Cardiac ventricle fibroblast (primary cell): Measurements from ENCODE around the gene UTF1. TPM values are rescaled to one million over a fixed set of nuclear protein-coding genes. Genes with fewer than 3 reads are reported as not detected.

Experiments
- total RNA-seq: library from RNA; depleted of rRNA; stranded (reverse); fragments of >200 nt; gene quantifications from 2 replicates; pipeline ENCODE4 v1.2.3, GENCODE V29; 2015

UTF1 gene, protein sequence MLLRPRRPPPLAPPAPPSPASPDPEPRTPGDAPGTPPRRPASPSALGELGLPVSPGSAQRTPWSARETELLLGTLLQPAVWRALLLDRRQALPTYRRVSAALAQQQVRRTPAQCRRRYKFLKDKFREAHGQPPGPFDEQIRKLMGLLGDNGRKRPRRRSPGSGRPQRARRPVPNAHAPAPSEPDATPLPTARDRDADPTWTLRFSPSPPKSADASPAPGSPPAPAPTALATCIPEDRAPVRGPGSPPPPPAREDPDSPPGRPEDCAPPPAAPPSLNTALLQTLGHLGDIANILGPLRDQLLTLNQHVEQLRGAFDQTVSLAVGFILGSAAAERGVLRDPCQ
- not detected in 2 replicates for total RNA-seq

DNA sequence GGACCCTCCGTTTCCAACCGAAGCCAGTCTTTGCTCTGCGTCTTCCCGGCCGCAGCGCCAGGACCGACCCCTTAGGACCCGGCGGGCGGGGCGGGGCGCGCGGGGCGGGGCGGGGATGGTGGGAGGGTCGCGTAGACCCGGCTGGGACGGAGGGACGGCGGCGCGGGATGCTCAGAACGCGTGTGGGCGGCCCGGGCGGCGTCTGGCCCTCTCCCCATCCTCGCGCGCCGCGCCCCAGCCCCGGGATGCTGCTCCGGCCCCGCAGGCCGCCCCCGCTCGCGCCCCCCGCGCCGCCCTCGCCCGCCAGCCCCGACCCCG is at the start of gene UTF1:
Gene UTF1, plus strand, starts transcription at position 174 of the 318 bp plus-strand sequence. Its CDS starts 72 bp downstream, at position 246.

DNA sequence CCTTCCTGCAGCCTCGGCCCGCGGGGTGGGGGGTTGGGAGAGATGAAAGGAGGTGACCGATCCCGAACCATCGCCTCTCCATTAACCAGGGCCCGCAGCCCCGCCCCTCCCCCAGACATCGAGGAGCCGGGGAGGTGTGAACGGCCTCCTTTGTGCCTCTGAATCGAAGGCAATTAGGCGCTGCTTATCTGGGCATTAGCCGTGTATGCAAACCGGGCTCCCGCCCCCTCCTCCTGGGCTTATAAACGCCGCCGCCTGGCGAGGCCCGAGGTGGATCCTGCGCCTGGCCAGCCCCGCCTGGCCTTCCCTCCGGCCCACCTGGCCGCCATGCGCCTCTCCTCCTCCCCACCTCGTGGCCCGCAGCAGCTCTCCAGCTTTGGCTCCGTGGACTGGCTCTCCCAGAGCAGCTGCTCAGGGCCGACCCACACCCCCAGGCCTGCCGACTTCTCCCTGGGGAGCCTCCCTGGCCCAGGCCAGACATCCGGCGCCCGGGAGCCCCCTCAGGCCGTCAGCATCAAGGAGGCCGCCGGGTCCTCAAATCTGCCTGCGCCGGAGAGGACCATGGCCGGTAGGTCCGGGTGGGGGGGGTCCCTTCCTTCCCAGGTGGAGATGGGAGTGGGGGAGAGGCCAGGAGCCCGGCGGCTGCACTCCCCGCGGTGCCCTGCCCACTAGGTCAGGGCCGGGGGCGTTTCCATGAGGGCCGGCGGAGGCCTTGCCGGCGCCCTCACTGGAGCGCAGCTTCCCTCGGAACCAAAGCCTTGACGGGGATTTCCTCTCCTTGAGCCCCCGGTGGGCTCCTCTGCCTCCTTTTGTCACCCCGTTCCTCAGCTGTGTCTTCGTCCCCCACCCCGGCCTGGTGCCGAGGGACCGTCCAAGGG is 7.8 kb downstream of the UTF1 start, which contains the start of gene VENTX:
Gene VENTX, plus strand, starts transcription at position 268 of the 878 bp plus-strand sequence. Its CDS starts 60 bp downstream, at position 328.

DNA sequence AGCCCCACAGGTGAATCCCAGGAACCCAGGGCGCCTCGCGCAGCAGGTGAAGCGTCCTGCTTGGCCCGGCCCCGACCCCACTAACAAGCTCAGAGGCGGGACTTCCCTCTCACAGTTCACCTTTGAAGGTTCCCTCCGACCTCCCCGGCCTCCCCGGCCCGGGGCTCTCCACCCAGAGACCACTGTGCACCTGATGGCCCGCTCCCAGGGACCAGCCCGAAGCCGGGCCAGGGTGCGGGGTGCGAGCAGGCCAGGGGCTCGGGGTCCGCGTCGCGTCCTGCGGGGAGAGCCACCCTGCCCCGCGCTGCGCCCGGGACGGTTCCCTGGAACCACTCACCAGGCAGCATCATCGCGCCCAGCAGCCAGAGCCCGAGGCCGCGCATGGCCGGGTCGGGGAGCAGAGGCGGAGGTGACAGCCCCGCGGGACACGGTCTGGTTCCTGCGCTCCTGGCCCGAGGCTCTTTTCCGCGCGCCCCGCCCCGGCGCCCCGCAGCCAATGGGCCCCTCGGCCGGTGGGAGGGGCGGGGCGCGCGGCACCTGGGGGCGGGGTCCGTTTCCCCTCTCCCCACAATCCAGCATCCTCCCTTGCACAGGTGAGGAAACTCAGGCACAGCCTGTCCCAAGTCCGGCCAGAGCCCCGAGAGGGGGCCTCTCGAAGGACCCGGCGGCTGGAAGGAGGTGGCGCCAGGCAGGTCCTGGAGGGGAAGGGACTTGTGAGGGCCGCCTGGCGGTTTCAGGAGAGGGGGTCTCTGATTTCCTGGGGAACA is 46.6 kb downstream of the UTF1 start, which contains the start of gene ADAM8:
Gene ADAM8, minus strand, starts transcription at position 434 of the 767 bp plus-strand sequence. Its CDS starts 51 bp downstream, at position 383.

Other genes starting within 250 kb of the UTF1 start
- not detected in 2 replicates for gene ADGRA1, start 142.3 kb upstream of the UTF1 start, total RNA-seq
- 0.29 and 0.62 TPM in 2 replicates for gene KNDC1, start 70.0 kb upstream of the UTF1 start, total RNA-seq
- gene VENTX, start 7.6 kb downstream of the UTF1 start, total RNA-seq: not detected in 2 replicates
- 0.34 and 1.2 TPM in 2 replicates for gene ADAM8, start 46.7 kb downstream of the UTF1 start, total RNA-seq
- 30.7 and 40.2 TPM in 2 replicates for gene TUBGCP2, start 78.7 kb downstream of the UTF1 start, total RNA-seq
- 14.3 and 25.5 TPM in 2 replicates for gene ZNF511, start 78.7 kb downstream of the UTF1 start, total RNA-seq
- not detected in 2 replicates for gene CALY, start 106.7 kb downstream of the UTF1 start, total RNA-seq
- not detected in 2 replicates for gene PRAP1, start 117.2 kb downstream of the UTF1 start, total RNA-seq
- 13.4 and 17.3 TPM in 2 replicates for gene FUOM, start 127.8 kb downstream of the UTF1 start, total RNA-seq
- 68.0 and 73.4 TPM in 2 replicates for gene ECHS1, start 143.1 kb downstream of the UTF1 start, total RNA-seq
- 1.7 and 3.7 TPM in 2 replicates for gene PAOX, start 149.0 kb downstream of the UTF1 start, total RNA-seq
- gene MTG1, start 163.9 kb downstream of the UTF1 start, total RNA-seq: 14.5 and 21.1 TPM in 2 replicates
- 0.20 and 0.75 TPM in 2 replicates for gene SPRN, start 194.4 kb downstream of the UTF1 start, total RNA-seq
- 0.73 and 2.2 TPM in 2 replicates for gene SCART1, start 223.7 kb downstream of the UTF1 start, total RNA-seq